Stomach (tissue), 4 donors: ENCODE data around the gene TDRKH.

Experiments
- CTCF ChIP-seq, 7 experiments: fragments of 450-650 bp in 4 of 7; fragments of 200-600 bp in 3 of 7; sonication (generic) in 3 of 7; IDR thresholded peaks; one replicate each; pipeline ENCODE4 v1.5.1; 2016 to 2019; ENCODE audit warnings: antibody characterized with exemption in 7 of 7, control low read depth in 2 of 7, mild to moderate bottlenecking in 1 of 7
- POLR2A ChIP-seq, 4 donors: fragments of 450-650 bp; IDR thresholded peaks; one replicate each; pipeline ENCODE4 v1.6.1; 2016; ENCODE audit warnings: antibody characterized with exemption in 4 of 4, control low read depth in 2 of 4, mild to moderate bottlenecking in 1 of 4, moderate library complexity in 1 of 4

GRCh38 chr1:151779852-151780251 is 10.4 kb downstream of the TDRKH start:
- no peak for TF ChIP-seq CTCF (IDR thresholded peaks at IDR 0.05)
- no peak for TF ChIP-seq POLR2A (IDR thresholded peaks at IDR 0.05)
